ENCODE measurements around the gene DPP6. TPM values are rescaled to one million over a fixed set of nuclear protein-coding genes. Genes with fewer than 3 reads are reported as not detected.

The DPP6 gene
- total and polyA plus RNA-seq, 2 experiments from 2014 or later: not detected

DNA sequence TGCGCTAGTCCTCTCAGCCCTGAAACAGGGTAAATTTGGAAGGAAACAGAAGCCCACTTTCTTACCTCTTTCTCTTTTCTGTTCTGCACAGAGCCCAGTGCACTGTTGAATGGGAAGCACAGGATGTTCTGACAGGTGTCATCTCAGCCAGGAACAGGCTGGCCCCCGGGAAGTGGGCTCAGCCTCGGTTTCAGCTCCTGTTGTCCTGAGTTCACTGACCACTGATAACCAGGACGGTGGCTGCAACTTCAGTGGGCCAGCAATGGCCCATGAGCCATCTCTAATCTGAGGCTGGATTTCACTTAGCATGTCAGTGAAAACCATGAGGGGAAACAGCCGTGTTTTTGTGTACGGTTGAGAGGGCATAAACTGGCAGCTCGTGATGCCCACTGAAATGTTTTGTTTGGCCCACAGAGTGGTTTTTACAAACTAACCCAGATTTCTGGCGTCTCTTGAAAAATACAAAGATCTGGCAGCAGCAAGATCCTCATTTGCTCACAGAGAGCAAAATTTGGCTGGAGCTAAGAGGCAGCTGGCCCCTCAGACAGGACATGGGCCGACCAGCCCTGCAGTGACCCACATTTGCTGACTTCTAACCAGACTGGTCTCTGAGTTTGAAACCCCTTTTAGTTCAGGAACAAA lies 494.9 kb downstream of the DPP6 start:
- H3K4me3 Mint-ChIP-seq: no peak overlapping the region
- peaks cover 27% of the 10 kb centered on the region for H3K4me1 Mint-ChIP-seq
- H3K36me3 ChIP-seq (ENCODE audit: insufficient read depth): peaks cover 4% of the 10 kb centered on the region; the same call in 1 of the 2 replicates
- no peaks in the 10 kb centered on the region for H3K27me3 ChIP-seq (ENCODE audit: insufficient read depth)
- H3K27me3 Mint-ChIP-seq (ENCODE audit: insufficient read depth, low read depth, poor library complexity): peaks cover 3% of the 10 kb centered on the region
- no peaks in the 10 kb centered on the region for H4K20me1 ChIP-seq (replicated peaks; ENCODE audit: insufficient read depth)
- no peak overlapping the region for H3K4me3 ChIP-seq
- no peaks in the 10 kb centered on the region for H3K9me3 Mint-ChIP-seq
- ATAC-seq (no peak), DNase-seq (ENCODE audit: low spot score) (no peak)
- H3K36me3 Mint-ChIP-seq (ENCODE audit: low read depth): no peaks in the 10 kb centered on the region
- no peaks in the 10 kb centered on the region for H3F3A ChIP-seq (replicated peaks; ENCODE audit: low read depth)
- TF ChIP-seq ZNF114 (CRISPR knock-in tag; IDR thresholded peaks at IDR 0.05): no peak
- TF ChIP-seq, protein P1, sequence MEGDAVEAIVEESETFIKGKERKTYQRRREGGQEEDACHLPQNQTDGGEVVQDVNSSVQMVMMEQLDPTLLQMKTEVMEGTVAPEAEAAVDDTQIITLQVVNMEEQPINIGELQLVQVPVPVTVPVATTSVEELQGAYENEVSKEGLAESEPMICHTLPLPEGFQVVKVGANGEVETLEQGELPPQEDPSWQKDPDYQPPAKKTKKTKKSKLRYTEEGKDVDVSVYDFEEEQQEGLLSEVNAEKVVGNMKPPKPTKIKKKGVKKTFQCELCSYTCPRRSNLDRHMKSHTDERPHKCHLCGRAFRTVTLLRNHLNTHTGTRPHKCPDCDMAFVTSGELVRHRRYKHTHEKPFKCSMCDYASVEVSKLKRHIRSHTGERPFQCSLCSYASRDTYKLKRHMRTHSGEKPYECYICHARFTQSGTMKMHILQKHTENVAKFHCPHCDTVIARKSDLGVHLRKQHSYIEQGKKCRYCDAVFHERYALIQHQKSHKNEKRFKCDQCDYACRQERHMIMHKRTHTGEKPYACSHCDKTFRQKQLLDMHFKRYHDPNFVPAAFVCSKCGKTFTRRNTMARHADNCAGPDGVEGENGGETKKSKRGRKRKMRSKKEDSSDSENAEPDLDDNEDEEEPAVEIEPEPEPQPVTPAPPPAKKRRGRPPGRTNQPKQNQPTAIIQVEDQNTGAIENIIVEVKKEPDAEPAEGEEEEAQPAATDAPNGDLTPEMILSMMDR (conservative IDR thresholded peaks at IDR 0.05; ENCODE audit: low read depth in 2 of 2): no peak
- TF ChIP-seq ZNF331 (CRISPR knock-in tag; IDR thresholded peaks at IDR 0.05; ENCODE audit: low read depth): no peak
- no peak for TF ChIP-seq POLR2AphosphoS5 (IDR thresholded peaks at IDR 0.05; ENCODE audit: low read depth)
- TF ChIP-seq JUNB (IDR thresholded peaks at IDR 0.05; ENCODE audit: unreplicated experiment): no peak
- TF ChIP-seq, protein P2, sequence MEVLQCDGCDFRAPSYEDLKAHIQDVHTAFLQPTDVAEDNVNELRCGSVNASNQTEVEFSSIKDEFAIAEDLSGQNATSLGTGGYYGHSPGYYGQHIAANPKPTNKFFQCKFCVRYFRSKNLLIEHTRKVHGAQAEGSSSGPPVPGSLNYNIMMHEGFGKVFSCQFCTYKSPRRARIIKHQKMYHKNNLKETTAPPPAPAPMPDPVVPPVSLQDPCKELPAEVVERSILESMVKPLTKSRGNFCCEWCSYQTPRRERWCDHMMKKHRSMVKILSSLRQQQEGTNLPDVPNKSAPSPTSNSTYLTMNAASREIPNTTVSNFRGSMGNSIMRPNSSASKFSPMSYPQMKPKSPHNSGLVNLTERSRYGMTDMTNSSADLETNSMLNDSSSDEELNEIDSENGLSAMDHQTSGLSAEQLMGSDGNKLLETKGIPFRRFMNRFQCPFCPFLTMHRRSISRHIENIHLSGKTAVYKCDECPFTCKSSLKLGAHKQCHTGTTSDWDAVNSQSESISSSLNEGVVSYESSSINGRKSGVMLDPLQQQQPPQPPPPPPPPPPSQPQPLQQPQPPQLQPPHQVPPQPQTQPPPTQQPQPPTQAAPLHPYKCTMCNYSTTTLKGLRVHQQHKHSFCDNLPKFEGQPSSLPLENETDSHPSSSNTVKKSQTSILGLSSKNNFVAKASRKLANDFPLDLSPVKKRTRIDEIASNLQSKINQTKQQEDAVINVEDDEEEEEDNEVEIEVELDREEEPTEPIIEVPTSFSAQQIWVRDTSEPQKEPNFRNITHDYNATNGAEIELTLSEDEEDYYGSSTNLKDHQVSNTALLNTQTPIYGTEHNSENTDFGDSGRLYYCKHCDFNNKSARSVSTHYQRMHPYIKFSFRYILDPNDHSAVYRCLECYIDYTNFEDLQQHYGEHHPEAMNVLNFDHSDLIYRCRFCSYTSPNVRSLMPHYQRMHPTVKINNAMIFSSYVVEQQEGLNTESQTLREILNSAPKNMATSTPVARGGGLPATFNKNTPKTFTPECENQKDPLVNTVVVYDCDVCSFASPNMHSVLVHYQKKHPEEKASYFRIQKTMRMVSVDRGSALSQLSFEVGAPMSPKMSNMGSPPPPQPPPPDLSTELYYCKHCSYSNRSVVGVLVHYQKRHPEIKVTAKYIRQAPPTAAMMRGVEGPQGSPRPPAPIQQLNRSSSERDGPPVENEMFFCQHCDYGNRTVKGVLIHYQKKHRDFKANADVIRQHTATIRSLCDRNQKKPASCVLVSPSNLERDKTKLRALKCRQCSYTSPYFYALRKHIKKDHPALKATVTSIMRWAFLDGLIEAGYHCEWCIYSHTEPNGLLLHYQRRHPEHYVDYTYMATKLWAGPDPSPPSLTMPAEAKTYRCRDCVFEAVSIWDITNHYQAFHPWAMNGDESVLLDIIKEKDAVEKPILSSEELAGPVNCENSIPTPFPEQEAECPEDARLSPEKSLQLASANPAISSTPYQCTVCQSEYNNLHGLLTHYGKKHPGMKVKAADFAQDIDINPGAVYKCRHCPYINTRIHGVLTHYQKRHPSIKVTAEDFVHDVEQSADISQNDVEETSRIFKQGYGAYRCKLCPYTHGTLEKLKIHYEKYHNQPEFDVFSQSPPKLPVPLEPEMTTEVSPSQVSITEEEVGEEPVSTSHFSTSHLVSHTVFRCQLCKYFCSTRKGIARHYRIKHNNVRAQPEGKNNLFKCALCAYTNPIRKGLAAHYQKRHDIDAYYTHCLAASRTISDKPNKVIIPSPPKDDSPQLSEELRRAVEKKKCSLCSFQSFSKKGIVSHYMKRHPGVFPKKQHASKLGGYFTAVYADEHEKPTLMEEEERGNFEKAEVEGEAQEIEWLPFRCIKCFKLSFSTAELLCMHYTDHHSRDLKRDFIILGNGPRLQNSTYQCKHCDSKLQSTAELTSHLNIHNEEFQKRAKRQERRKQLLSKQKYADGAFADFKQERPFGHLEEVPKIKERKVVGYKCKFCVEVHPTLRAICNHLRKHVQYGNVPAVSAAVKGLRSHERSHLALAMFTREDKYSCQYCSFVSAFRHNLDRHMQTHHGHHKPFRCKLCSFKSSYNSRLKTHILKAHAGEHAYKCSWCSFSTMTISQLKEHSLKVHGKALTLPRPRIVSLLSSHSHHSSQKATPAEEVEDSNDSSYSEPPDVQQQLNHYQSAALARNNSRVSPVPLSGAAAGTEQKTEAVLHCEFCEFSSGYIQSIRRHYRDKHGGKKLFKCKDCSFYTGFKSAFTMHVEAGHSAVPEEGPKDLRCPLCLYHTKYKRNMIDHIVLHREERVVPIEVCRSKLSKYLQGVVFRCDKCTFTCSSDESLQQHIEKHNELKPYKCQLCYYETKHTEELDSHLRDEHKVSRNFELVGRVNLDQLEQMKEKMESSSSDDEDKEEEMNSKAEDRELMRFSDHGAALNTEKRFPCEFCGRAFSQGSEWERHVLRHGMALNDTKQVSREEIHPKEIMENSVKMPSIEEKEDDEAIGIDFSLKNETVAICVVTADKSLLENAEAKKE (CRISPR knock-in tag; IDR thresholded peaks at IDR 0.05): no peak
- TF ChIP-seq NANOG (IDR thresholded peaks at IDR 0.05; ENCODE audit: borderline replicate concordance): no peak
- TF ChIP-seq, protein P3, sequence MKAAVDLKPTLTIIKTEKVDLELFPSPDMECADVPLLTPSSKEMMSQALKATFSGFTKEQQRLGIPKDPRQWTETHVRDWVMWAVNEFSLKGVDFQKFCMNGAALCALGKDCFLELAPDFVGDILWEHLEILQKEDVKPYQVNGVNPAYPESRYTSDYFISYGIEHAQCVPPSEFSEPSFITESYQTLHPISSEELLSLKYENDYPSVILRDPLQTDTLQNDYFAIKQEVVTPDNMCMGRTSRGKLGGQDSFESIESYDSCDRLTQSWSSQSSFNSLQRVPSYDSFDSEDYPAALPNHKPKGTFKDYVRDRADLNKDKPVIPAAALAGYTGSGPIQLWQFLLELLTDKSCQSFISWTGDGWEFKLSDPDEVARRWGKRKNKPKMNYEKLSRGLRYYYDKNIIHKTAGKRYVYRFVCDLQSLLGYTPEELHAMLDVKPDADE (IDR thresholded peaks at IDR 0.05): no peak
- no peak for TF ChIP-seq EZH2 (IDR thresholded peaks at IDR 0.05; ENCODE audit: low read depth, unreplicated experiment)
- no peak for TF ChIP-seq STAT1 (IDR thresholded peaks at IDR 0.05; ENCODE audit: unreplicated experiment)
- TF ChIP-seq, protein P4, sequence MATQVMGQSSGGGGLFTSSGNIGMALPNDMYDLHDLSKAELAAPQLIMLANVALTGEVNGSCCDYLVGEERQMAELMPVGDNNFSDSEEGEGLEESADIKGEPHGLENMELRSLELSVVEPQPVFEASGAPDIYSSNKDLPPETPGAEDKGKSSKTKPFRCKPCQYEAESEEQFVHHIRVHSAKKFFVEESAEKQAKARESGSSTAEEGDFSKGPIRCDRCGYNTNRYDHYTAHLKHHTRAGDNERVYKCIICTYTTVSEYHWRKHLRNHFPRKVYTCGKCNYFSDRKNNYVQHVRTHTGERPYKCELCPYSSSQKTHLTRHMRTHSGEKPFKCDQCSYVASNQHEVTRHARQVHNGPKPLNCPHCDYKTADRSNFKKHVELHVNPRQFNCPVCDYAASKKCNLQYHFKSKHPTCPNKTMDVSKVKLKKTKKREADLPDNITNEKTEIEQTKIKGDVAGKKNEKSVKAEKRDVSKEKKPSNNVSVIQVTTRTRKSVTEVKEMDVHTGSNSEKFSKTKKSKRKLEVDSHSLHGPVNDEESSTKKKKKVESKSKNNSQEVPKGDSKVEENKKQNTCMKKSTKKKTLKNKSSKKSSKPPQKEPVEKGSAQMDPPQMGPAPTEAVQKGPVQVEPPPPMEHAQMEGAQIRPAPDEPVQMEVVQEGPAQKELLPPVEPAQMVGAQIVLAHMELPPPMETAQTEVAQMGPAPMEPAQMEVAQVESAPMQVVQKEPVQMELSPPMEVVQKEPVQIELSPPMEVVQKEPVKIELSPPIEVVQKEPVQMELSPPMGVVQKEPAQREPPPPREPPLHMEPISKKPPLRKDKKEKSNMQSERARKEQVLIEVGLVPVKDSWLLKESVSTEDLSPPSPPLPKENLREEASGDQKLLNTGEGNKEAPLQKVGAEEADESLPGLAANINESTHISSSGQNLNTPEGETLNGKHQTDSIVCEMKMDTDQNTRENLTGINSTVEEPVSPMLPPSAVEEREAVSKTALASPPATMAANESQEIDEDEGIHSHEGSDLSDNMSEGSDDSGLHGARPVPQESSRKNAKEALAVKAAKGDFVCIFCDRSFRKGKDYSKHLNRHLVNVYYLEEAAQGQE (IDR thresholded peaks at IDR 0.05; ENCODE audit: unreplicated experiment): no peak
- TF ChIP-seq EZH2phosphoT487 (IDR thresholded peaks at IDR 0.05; ENCODE audit: unreplicated experiment): no peak
- TF ChIP-seq CREB1 (CRISPR knock-in tag; IDR thresholded peaks at IDR 0.05; ENCODE audit: low read depth): no peak
- H2AFZ ChIP-seq: no peak overlapping the region
- no peaks in the 10 kb centered on the region for H3K79me2 ChIP-seq (replicated peaks; ENCODE audit: insufficient read depth)
- no peaks in the 10 kb centered on the region for H3K4me1 ChIP-seq (ENCODE audit: insufficient read depth)
- no peak overlapping the region for H3K4me2 ChIP-seq
- H3K9me2 ChIP-seq (ENCODE audit: insufficient read depth): no peaks in the 10 kb centered on the region
- no peak overlapping the region for H3K27ac Mint-ChIP-seq
- no peak overlapping the region for H3K27ac ChIP-seq (ENCODE audit: low read depth)
